GM23248 (cell line): ENCODE results near the gene SP9. TPM values are rescaled to one million over a fixed set of nuclear protein-coding genes. Genes with fewer than 3 reads are reported as not detected.

ENCODE experiments used
- DNase-seq: peaks from one replicate; pipeline ENCODE4 v3.0.0-alpha.2; 2015
- H2AFZ ChIP-seq: fragments of 200-600 bp; sonication (generic); 2 replicates; pipeline ENCODE4 v1.6.1; 2016; ENCODE audit warnings: antibody characterized with exemption
- H3F3A ChIP-seq: fragments of 200-600 bp; sonication (generic); 2 replicates; pipeline ENCODE4 v1.6.1; 2016; ENCODE audit warnings: mild to moderate bottlenecking, antibody characterized with exemption, mixed run types; ENCODE audit not compliant: insufficient read depth
- H3K27ac ChIP-seq: fragments of 200-600 bp; sonication (generic); 2 replicates; pipeline ENCODE4 v1.5.1; 2016; ENCODE audit warnings: mild to moderate bottlenecking
- H3K27me3 ChIP-seq: fragments of 200-600 bp; sonication (generic); replicated peaks from 2 replicates; pipeline ENCODE4 v1.6.1; 2016; ENCODE audit warnings: mild to moderate bottlenecking; ENCODE audit not compliant: insufficient read depth
- H3K36me3 ChIP-seq: fragments of 200-600 bp; sonication (generic); 2 replicates; pipeline ENCODE4 v1.6.1; 2016; ENCODE audit warnings: low read depth, mild to moderate bottlenecking
- H3K4me1 ChIP-seq: fragments of 200-600 bp; sonication (generic); 2 replicates; pipeline ENCODE4 v1.6.1; 2016; ENCODE audit warnings: mild to moderate bottlenecking; ENCODE audit not compliant: insufficient read depth
- H3K4me2 ChIP-seq: fragments of 200-600 bp; sonication (generic); one replicate; pipeline ENCODE4 v1.6.1; 2016; ENCODE audit warnings: mild to moderate bottlenecking; ENCODE audit not compliant: unreplicated experiment
- H3K4me3 ChIP-seq: fragments of 200-600 bp; sonication (generic); 2 replicates; pipeline ENCODE4 v1.5.1; 2016; ENCODE audit warnings: mild to moderate bottlenecking
- H3K79me2 ChIP-seq: fragments of 200-600 bp; sonication (generic); 2 replicates; pipeline ENCODE4 v1.6.1; 2016; ENCODE audit warnings: mild to moderate bottlenecking; ENCODE audit not compliant: insufficient read depth
- H3K9ac ChIP-seq: fragments of 200-600 bp; sonication (generic); 2 replicates; pipeline ENCODE4 v1.6.1; 2016; ENCODE audit warnings: mild to moderate bottlenecking
- H3K9me2 ChIP-seq: fragments of 200-600 bp; sonication (generic); 2 replicates; pipeline ENCODE4 v1.6.1; 2016; ENCODE audit warnings: mixed run types, mild to moderate bottlenecking, moderate library complexity; ENCODE audit not compliant: insufficient read depth
- H3K9me3 ChIP-seq: fragments of 200-600 bp; sonication (generic); one replicate; pipeline ENCODE4 v1.6.1; 2017; ENCODE audit warnings: low read depth
- H4K20me1 ChIP-seq: fragments of 200-600 bp; sonication (generic); 2 replicates; pipeline ENCODE4 v1.6.0; 2016; ENCODE audit not compliant: insufficient read depth
- EZH2 ChIP-seq: fragments of 200-600 bp; sonication (generic); IDR thresholded peaks from 2 replicates; pipeline ENCODE4 v1.6.1; 2018; ENCODE audit warnings: antibody characterized with exemption, mild to moderate bottlenecking; ENCODE audit not compliant: insufficient read depth, poor library complexity, severe bottlenecking
- EZH2phosphoT487 ChIP-seq: fragments of 200-600 bp; sonication (generic); IDR thresholded peaks from 2 replicates; pipeline ENCODE4 v1.6.1; 2018; ENCODE audit warnings: antibody characterized with exemption, moderate library complexity, mild to moderate bottlenecking, low read depth; ENCODE audit not compliant: insufficient read depth
- WGBS, 2 experiments: methylation state at CpG; one replicate each; pipeline ENCODE4 v1.1.6; 2015 to 2017; ENCODE audit warnings: low lambda C conversion rate in 2 of 2, low coverage in 1 of 2; ENCODE audit errors: missing lambda C conversion rate in 2 of 2; 5-methylcytosine and 5-hydroxymethylcytosine counted together
- in situ Hi-C: fragments of 300-500 bp; cut with MboI; formaldehyde crosslinking; loops from 2 replicates; pipeline ENCODE4 v1.15.0; 2020
- polyA plus RNA-seq: library from polyadenylated mRNA; unstranded; fragments of >200 nt; fragmentation: Nextera tagmentation; extraction: Ambion mirVana; gene quantifications from 2 replicates; pipeline ENCODE4 v1.2.1, GENCODE V29; 2016
- total RNA-seq: library from RNA; depleted of rRNA; stranded (reverse); fragments of >200 nt; shearing (Covaris generic); gene quantifications from 2 replicates; pipeline ENCODE4 v1.2.3, GENCODE V29; 2014; rRNA removed

The SP9 gene
- not detected in 2 replicates for total RNA-seq
- polyA plus RNA-seq: not detected in 2 replicates

DNA sequence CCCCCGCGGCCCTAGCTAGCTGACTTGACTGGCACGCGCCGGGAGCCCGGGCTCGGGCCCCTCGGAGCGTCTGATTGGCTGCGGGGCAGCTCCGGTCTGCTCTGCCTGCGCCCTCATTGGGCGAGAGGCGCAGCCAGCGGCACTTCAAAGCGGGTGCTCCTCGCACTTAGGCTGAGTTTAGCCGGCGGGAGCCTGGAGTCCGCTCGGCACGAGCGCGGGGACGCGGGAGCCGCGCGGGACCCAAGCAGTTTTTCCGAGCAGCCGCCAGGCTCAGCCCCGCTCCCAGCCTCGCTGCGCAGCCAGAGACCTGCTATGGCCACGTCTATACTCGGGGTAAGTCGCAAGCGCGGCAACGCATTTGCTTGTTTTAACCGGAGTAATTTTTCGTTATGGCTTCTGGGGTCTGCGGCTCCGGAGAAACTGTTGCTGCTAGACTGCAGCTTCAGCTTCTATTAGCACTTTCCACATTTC is at the start of gene SP9:
TSS of gene SP9 (plus strand) at position 174 of the 471 bp plus-strand sequence. CDS start at position 313, 139 bp downstream.
- H3K9ac ChIP-seq: peak within 1 kb of the TSS; percentile 33; the same call in 1 of the 2 replicates
- H2AFZ ChIP-seq: peak within 1 kb of the TSS; percentile 77
- TF ChIP-seq EZH2phosphoT487 (no peak), EZH2 (no peak)
- no peaks in the 10 kb centered on the region for H3F3A ChIP-seq
- peaks cover 38% of the 10 kb centered on the region for H3K27me3 ChIP-seq
- DNase-seq: peak; percentile 77
- H3K4me3 ChIP-seq: peak within 1 kb of the TSS; percentile 74
- H4K20me1 ChIP-seq: no peaks in the 10 kb centered on the region
- peak within 1 kb of the TSS; percentile 89 for H3K4me2 ChIP-seq
- H3K9me3 ChIP-seq: no peaks in the 10 kb centered on the region
- no peaks in the 10 kb centered on the region for H3K79me2 ChIP-seq
- no peaks in the 10 kb centered on the region for H3K9me2 ChIP-seq
- H3K27ac ChIP-seq: no peak within 1 kb of the TSS
- WGBS, 2 experiments: 4% methylated on average over 30 to 44 of the region's 44 CpGs
- in situ Hi-C loops: loop anchor here (25.0 kb wide), 1 partner anchor 923 kb away; no protein-coding TSS in a partner anchor
- H3K36me3 ChIP-seq: no peaks in the 10 kb centered on the region
- H3K4me1 ChIP-seq: no peaks in the 10 kb centered on the region

DNA sequence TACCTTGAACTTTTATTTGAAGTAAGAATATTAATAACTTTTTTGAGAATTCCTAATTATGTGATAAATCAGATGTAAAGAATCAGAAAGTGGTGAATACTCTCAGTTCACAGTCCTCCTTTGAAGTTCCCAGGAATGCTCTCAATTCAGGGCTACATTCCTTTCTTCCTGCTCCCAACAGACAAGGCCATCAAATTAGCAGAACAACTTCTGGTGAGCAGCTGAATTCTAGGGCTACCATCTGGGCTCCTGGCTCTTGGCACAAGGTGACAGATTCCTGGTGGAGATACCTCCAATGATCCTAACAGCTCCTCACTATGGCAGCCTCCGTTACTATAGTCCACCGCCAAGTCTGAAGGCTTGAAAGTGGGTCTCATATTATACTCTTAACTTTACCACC is 48.6 kb upstream of the SP9 start:
- H3K27me3 ChIP-seq: peaks cover 8% of the 10 kb centered on the region; the same call in 1 of the 2 replicates
- TF ChIP-seq EZH2phosphoT487 (no peak), EZH2 (no peak)
- H3K9me3 ChIP-seq: no peaks in the 10 kb centered on the region
- no peaks in the 10 kb centered on the region for H3K36me3 ChIP-seq
- H2AFZ ChIP-seq: no peak overlapping the region
- no peak overlapping the region for H3K9ac ChIP-seq
- no peaks in the 10 kb centered on the region for H4K20me1 ChIP-seq
- H3K4me3 ChIP-seq: no peak overlapping the region
- H3K27ac ChIP-seq: no peak overlapping the region
- H3K79me2 ChIP-seq: no peaks in the 10 kb centered on the region
- H3K4me2 ChIP-seq: no peak overlapping the region
- in situ Hi-C loops: no loop called here
- no peaks in the 10 kb centered on the region for H3F3A ChIP-seq
- no peak for DNase-seq
- WGBS, 2 experiments: 85 to 92% methylated on average over 2 of the region's 2 CpGs
- H3K4me1 ChIP-seq: no peaks in the 10 kb centered on the region
- H3K9me2 ChIP-seq: no peaks in the 10 kb centered on the region

DNA sequence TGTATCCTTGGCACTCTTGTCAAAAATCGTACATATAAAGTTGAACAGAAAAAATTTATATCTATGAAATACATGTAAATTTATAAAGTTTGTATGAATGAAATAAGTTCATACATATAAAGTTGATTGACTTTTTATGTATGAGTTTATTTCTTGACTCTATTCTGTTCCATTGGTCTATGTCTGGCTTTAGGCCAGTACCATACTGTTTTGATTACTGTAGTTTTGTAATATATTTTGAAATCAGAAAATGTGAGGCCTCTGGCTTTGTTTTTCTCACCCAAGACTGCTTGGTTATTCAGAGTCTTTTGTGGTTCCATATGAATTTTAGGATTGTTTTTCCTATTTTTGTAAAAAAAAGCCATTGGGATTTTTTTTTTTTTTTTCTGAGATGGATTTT is 41.8 kb upstream of the SP9 start:
- no peaks in the 10 kb centered on the region for H3K4me1 ChIP-seq
- H3K4me2 ChIP-seq: no peak overlapping the region
- no peaks in the 10 kb centered on the region for H3K9me2 ChIP-seq
- DNase-seq: no peak
- no peak overlapping the region for H3K9ac ChIP-seq
- no peaks in the 10 kb centered on the region for H3K36me3 ChIP-seq
- H3F3A ChIP-seq: no peaks in the 10 kb centered on the region
- WGBS, 2 experiments: 72 to 75% methylated on average over 1 of the region's 1 CpG
- H2AFZ ChIP-seq: no peak overlapping the region
- H4K20me1 ChIP-seq: no peaks in the 10 kb centered on the region
- H3K9me3 ChIP-seq: no peaks in the 10 kb centered on the region
- peaks cover 4% of the 10 kb centered on the region; the same call in 1 of the 2 replicates for H3K27me3 ChIP-seq
- TF ChIP-seq EZH2 (no peak), EZH2phosphoT487 (no peak)
- in situ Hi-C loops: no loop called here
- H3K4me3 ChIP-seq: no peak overlapping the region
- H3K79me2 ChIP-seq: no peaks in the 10 kb centered on the region
- no peak overlapping the region for H3K27ac ChIP-seq

DNA sequence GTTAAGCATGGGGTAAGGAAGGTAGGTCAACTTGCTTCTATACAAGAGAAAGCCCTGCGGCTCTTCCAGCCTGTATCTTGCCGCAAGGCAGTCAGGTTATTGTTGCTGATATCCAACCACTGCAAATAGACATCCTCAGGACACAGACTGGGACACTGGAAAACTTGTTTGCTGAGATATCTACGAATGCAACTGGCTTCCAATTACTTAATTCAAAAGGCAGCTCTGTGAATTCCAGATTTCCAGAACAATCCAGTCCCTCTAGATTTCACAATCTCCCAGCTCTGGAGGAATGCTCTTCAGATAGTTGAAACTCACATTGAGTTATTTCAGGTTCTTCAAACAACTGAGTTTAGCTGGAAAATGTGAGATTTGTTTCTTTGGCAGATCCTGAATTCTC is 34.6 kb upstream of the SP9 start:
- no peak overlapping the region for H3K4me2 ChIP-seq
- peak; percentile 33 for DNase-seq
- H3K27ac ChIP-seq: no peak overlapping the region
- H3K27me3 ChIP-seq: peaks cover 16% of the 10 kb centered on the region
- WGBS, 2 experiments: 66 to 68% methylated on average over 3 of the region's 3 CpGs
- no peak overlapping the region for H3K4me3 ChIP-seq
- H3K36me3 ChIP-seq: no peaks in the 10 kb centered on the region
- no peaks in the 10 kb centered on the region for H4K20me1 ChIP-seq
- H3K79me2 ChIP-seq: no peaks in the 10 kb centered on the region
- no peaks in the 10 kb centered on the region for H3K9me2 ChIP-seq
- TF ChIP-seq EZH2: no peak
- no peak for TF ChIP-seq EZH2phosphoT487
- in situ Hi-C loops: no loop called here
- no peaks in the 10 kb centered on the region for H3K4me1 ChIP-seq
- no peak overlapping the region for H3K9ac ChIP-seq
- H3K9me3 ChIP-seq: no peaks in the 10 kb centered on the region
- H3F3A ChIP-seq: no peaks in the 10 kb centered on the region
- no peak overlapping the region for H2AFZ ChIP-seq
